Measurements from ENCODE around the gene SERTAD3. TPM values are rescaled to one million over a fixed set of nuclear protein-coding genes. Genes with fewer than 3 reads are reported as not detected.

Gene SERTAD3
- total RNA-seq, 1 experiment from 2014 or later, result 30.9 TPM

DNA sequence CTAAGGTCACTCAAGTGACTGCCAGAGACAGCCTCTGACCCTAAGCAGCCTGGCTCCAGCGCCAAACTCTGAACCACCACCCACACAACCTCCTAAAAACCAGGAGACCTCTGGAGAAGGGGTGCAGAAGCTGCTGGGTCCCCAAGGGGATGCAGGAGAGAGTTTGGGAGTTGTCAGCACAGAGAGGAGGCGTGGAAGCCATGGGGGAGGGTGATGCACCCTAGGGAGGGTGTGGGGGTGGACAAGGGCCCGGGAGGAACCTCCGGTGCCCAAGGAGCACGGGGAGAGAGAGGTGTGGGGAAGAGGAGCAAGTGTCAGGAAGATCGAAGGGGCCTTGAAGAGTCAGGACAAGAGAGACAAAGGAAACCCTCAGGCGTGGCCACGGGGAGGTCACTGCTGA lies 52.0 kb downstream of the SERTAD3 start:
- Histone ChIP-seq H2BK5ac (ENCODE audit: insufficient read length, low read length) (no peak overlapping the region), H3K23ac (ENCODE audit: insufficient read length, low read depth, low read length) (no peak overlapping the region), H4K91ac (ENCODE audit: insufficient read length, low read depth, low read length) (no peak overlapping the region), H3T11ph (ENCODE audit: low read length) (no peak overlapping the region), H3K4me1 (ENCODE audit: insufficient read depth, low read length) (no peaks in the 10 kb centered on the region), H3K9me3 (ENCODE audit: control insufficient read depth, low read depth, low read length) (no peaks in the 10 kb centered on the region), H3K14ac (ENCODE audit: insufficient read depth, low read length) (no peak overlapping the region), H3K79me2 (ENCODE audit: insufficient read depth, low read length) (no peaks in the 10 kb centered on the region), H4K5ac (ENCODE audit: insufficient read length, low read depth, low read length) (no peak overlapping the region), H3K27ac (ENCODE audit: insufficient read length, low read depth, low read length) (no peak overlapping the region), H3K56ac (ENCODE audit: insufficient read length, low read depth, low read length) (no peak overlapping the region), H3K18ac (ENCODE audit: insufficient read length, low read depth, low read length) (no peak overlapping the region), H3K27me3 (ENCODE audit: insufficient read depth, low read length) (no peaks in the 10 kb centered on the region), H2BK15ac (ENCODE audit: low read depth, low read length) (no peak overlapping the region), H2AK5ac (ENCODE audit: insufficient read length, low read length) (no peak overlapping the region), H3K4ac (ENCODE audit: low read depth, low read length) (no peak overlapping the region), H4K20me1 (ENCODE audit: control insufficient read depth, insufficient read depth, insufficient read length) (no peaks in the 10 kb centered on the region), H2AFZ (ENCODE audit: low read length) (no peak overlapping the region), H2BK12ac (ENCODE audit: insufficient read length, low read depth, low read length) (no peak overlapping the region), H3K79me1 (ENCODE audit: insufficient read depth, low read depth, low read length, poor library complexity, severe bottlenecking) (no peaks in the 10 kb centered on the region), H2BK20ac (ENCODE audit: low read depth, low read length, poor library complexity, severe bottlenecking) (no peak overlapping the region), H3K9ac (ENCODE audit: extremely low read depth, insufficient read length, low read length) (no peak overlapping the region), H3K4me2 (ENCODE audit: insufficient read depth, insufficient read length, low read length) (no peak overlapping the region), H4K8ac (replicated peaks; ENCODE audit: insufficient read length, low read depth, low read length) (no peak overlapping the region), H2BK120ac (ENCODE audit: low read depth, low read length, poor library complexity, severe bottlenecking) (no peak overlapping the region), H3K23me2 (ENCODE audit: insufficient read length, low read depth, low read length, poor library complexity, severe bottlenecking) (no peaks in the 10 kb centered on the region)
- Mint-ChIP-seq H3K27ac (peak overlapping the region in 2 of 3 experiments; percentile 18 to 51; a peak in 4 of 7 replicates), H3K4me1 (peaks cover 7 to 9% of the 10 kb centered on the region in 2 experiments), H3K9me3 (no peaks in the 10 kb centered on the region), H3K4me3 (no peak overlapping the region), H3K36me3 (ENCODE audit: insufficient read depth in 1 of 3, low read depth in 3 of 3) (no peaks in the 10 kb centered on the region; a peak in 1 of 7 replicates), H3K27me3 (ENCODE audit: low read depth) (peaks cover 6% of the 10 kb centered on the region)
- WGBS (ENCODE audit: extremely low coverage, insufficient read length, low lambda C conversion rate), result no CpG with 5 or more reads among the region's 8 CpGs
- TF ChIP-seq, protein P1, sequence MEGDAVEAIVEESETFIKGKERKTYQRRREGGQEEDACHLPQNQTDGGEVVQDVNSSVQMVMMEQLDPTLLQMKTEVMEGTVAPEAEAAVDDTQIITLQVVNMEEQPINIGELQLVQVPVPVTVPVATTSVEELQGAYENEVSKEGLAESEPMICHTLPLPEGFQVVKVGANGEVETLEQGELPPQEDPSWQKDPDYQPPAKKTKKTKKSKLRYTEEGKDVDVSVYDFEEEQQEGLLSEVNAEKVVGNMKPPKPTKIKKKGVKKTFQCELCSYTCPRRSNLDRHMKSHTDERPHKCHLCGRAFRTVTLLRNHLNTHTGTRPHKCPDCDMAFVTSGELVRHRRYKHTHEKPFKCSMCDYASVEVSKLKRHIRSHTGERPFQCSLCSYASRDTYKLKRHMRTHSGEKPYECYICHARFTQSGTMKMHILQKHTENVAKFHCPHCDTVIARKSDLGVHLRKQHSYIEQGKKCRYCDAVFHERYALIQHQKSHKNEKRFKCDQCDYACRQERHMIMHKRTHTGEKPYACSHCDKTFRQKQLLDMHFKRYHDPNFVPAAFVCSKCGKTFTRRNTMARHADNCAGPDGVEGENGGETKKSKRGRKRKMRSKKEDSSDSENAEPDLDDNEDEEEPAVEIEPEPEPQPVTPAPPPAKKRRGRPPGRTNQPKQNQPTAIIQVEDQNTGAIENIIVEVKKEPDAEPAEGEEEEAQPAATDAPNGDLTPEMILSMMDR (conservative IDR thresholded peaks at IDR 0.05), result no peak
- no peak for DNase-seq

Other genes starting within 250 kb of the SERTAD3 start
- 0.15 and 0.31 TPM in 2 replicates for gene TTC9B, start 226.0 kb downstream of the SERTAD3 start, total RNA-seq (2021)
- gene CCNP, start 217.6 kb downstream of the SERTAD3 start, total RNA-seq (2021), result 0.31 and 0.35 TPM in 2 replicates
- 142 and 150 TPM in 2 replicates for gene AKT2, start 159.0 kb downstream of the SERTAD3 start, total RNA-seq (2021)
- gene C19orf47, start 95.9 kb downstream of the SERTAD3 start, total RNA-seq (2021), result 18.4 and 19.4 TPM in 2 replicates
- gene PLD3, start 95.6 kb downstream of the SERTAD3 start, total RNA-seq (2021), result 191 and 194 TPM in 2 replicates
- 0.15 TPM in 1 of 2 replicates, not detected in the other for gene HIPK4, start 54.2 kb downstream of the SERTAD3 start, total RNA-seq (2021)
- gene PRX, start 31.0 kb downstream of the SERTAD3 start, total RNA-seq (2021), result 3.8 and 4.0 TPM in 2 replicates
- gene SERTAD1, start 18.3 kb downstream of the SERTAD3 start, total RNA-seq (2021), result 7.9 and 9.3 TPM in 2 replicates
- 27.9 and 30.4 TPM in 2 replicates for gene BLVRB, start 21.4 kb upstream of the SERTAD3 start, total RNA-seq (2021)
- gene SPTBN4, start 22.7 kb upstream of the SERTAD3 start, total RNA-seq (2021), result 2.7 and 2.9 TPM in 2 replicates
- gene SHKBP1, start 132.5 kb upstream of the SERTAD3 start, total RNA-seq (2021), result 90.9 and 92.9 TPM in 2 replicates
- 115 and 129 TPM in 2 replicates for gene LTBP4, start 157.0 kb upstream of the SERTAD3 start, total RNA-seq (2021)
- gene NUMBL, start 246.3 kb upstream of the SERTAD3 start, total RNA-seq (2021), result 32.6 and 34.5 TPM in 2 replicates